Stimulated activated CD8-positive, alpha-beta memory T cell treated with anti-CD3 and anti-CD28 coated beads, Interleukin-7, amount 100 ng/mL, for 48 hours (primary cell): ENCODE measurements around the gene MAFF.

Source experiments
- DNase-seq, 2 donors: peaks; one replicate each; pipeline ENCODE4 v3.0.0-alpha.2; 2020; ENCODE audit warnings: low read depth in 1 of 2; ENCODE audit errors: extremely low read depth in 1 of 2

MAFF gene

GRCh38 chr22:38203090-38203810, 1.5 kb downstream of the MAFF start:
- no peak for DNase-seq

- no peak for DNase-seq
Measured at GRCh38 chr22:38203855-38204514, 2.2 kb downstream of the MAFF start.

- no peak for DNase-seq
Measured at GRCh38 chr22:38204784-38205183, 3.0 kb downstream of the MAFF start.

- no peak for DNase-seq
Measured at GRCh38 chr22:38205261-38206128, 3.7 kb downstream of the MAFF start.

GRCh38 chr22:38207898-38208432, 6.2 kb downstream of the MAFF start:
- no peak for DNase-seq

GRCh38 chr22:38208551-38208968, 6.8 kb downstream of the MAFF start:
- no peak for DNase-seq

- DNase-seq: no peak
Measured at GRCh38 chr22:38211556-38211955, 9.8 kb downstream of the MAFF start.

GRCh38 chr22:38212442-38212841, 10.6 kb downstream of the MAFF start:
- no peak for DNase-seq

GRCh38 chr22:38213319-38213989, 11.7 kb downstream of the MAFF start:
- no peak for DNase-seq

GRCh38 chr22:38213990-38214301, 12.2 kb downstream of the MAFF start:
- no peak for DNase-seq

- peak in 1 of 2 donors; percentile 49 for DNase-seq
Measured at GRCh38 chr22:38214302-38215056, 12.7 kb downstream of the MAFF start.

GRCh38 chr22:38215156-38216038, 13.6 kb downstream of the MAFF start:
- DNase-seq: no peak

GRCh38 chr22:38218661-38219622, 17.1 kb downstream of the MAFF start:
- no peak for DNase-seq

GRCh38 chr22:38219632-38220031, 17.8 kb downstream of the MAFF start:
- no peak for DNase-seq

GRCh38 chr22:38220163-38220562, 18.4 kb downstream of the MAFF start:
- DNase-seq: no peak

- DNase-seq: no peak
Measured at GRCh38 chr22:38220653-38221386, 19.0 kb downstream of the MAFF start.

GRCh38 chr22:38221407-38221806, 19.6 kb downstream of the MAFF start:
- DNase-seq: no peak
